Adipocyte (in vitro differentiated cells): ENCODE results near the gene LINC00305.

Experiments used
- DNase-seq: peaks from one replicate; pipeline ENCODE4 v3.0.0-alpha.2; 2015; ENCODE audit warnings: low read depth
- H3K27me3 ChIP-seq: replicated peaks from 2 replicates; pipeline ENCODE4 v1.7.0; 2013; ENCODE audit warnings: mild to moderate bottlenecking, low read length, moderate library complexity; ENCODE audit not compliant: control insufficient read depth, insufficient read depth
- H3K36me3 ChIP-seq: 2 replicates; pipeline ENCODE4 v1.7.0; 2013; ENCODE audit warnings: low read length, mild to moderate bottlenecking, moderate library complexity; ENCODE audit not compliant: control insufficient read depth, insufficient read depth, severe bottlenecking
- H3K4me1 ChIP-seq: 2 replicates; pipeline ENCODE4 v1.7.0; 2013; ENCODE audit warnings: mild to moderate bottlenecking, low read length, moderate library complexity; ENCODE audit not compliant: control insufficient read depth, insufficient read depth
- H3K4me3 ChIP-seq: 2 replicates; pipeline ENCODE4 v1.7.0; 2013; ENCODE audit warnings: mild to moderate bottlenecking, low read length, moderate library complexity
- H3K9ac ChIP-seq: 2 replicates; pipeline ENCODE4 v1.7.0; 2013; ENCODE audit warnings: mild to moderate bottlenecking, low read length, moderate library complexity
- H3K9me3 ChIP-seq: 2 replicates; pipeline ENCODE4 v1.7.0; 2013; ENCODE audit warnings: mild to moderate bottlenecking, low read length, moderate library complexity; ENCODE audit not compliant: control insufficient read depth

The LINC00305 gene

GRCh38 chr18:64164883-64165282 is 16.0 kb upstream of the LINC00305 start:
- no peaks in the 10 kb centered on the region for H3K9me3 ChIP-seq
- H3K36me3 ChIP-seq = no peaks in the 10 kb centered on the region
- no peak overlapping the region for H3K4me3 ChIP-seq
- no peaks in the 10 kb centered on the region for H3K4me1 ChIP-seq
- no peaks in the 10 kb centered on the region for H3K27me3 ChIP-seq
- no peak for DNase-seq
- H3K9ac ChIP-seq = no peak overlapping the region

DNA sequence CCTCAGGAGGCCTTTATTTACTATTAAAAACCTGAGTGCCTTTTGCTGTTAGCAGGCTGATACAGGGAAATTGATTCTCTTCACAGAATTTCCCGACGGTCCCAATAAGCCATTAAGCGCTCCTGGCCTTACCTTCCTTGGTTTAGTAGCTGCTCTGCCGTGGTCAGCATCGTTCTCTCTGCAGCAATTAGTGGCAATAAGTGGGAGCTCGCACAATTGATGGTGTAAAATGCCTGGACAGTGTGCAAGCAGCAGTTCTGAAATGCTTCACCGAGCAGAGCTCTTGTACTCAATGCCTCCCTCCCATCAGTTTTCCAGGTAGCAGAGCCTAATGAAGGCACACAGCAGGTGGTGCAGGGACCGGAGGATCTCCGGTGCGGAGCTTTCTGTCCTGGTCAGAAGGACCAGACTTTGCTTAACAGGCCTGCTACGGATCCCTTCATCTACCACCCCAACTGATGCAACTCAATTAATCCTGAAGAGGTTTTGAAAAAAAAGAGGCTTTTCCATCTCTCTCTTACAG is 1.1 kb upstream of the LINC00305 start:
- no peaks in the 10 kb centered on the region for H3K36me3 ChIP-seq
- H3K4me1 ChIP-seq = no peaks in the 10 kb centered on the region
- no peaks in the 10 kb centered on the region for H3K9me3 ChIP-seq
- H3K9ac ChIP-seq = no peak overlapping the region
- no peak for DNase-seq
- no peak overlapping the region for H3K4me3 ChIP-seq
- H3K27me3 ChIP-seq = no peaks in the 10 kb centered on the region

DNA sequence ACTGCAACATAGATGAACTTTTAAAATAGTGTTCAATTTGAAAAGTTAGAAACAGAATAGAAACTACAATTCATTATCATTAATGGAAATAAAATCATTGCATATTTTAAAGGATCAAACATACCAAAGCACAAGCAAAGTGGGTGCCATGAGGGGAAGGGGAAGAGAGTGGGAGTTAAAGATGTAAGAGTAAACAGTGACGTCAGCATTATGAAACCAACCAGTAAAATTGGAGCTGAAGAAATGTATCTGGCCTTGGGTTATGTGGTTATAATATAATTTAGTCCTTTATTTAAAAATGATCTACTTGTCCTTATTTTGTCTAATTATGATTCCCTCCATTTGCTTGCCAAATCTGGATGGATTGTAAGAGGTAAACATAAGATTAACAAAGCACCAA is 6.0 kb downstream of the LINC00305 start:
- H3K36me3 ChIP-seq = no peaks in the 10 kb centered on the region
- peaks cover 3% of the 10 kb centered on the region for H3K9me3 ChIP-seq
- no peaks in the 10 kb centered on the region for H3K4me1 ChIP-seq
- H3K4me3 ChIP-seq = no peak overlapping the region
- no peak for DNase-seq
- H3K27me3 ChIP-seq = no peaks in the 10 kb centered on the region
- H3K9ac ChIP-seq = no peak overlapping the region

GRCh38 chr18:64137914-64138313 is 11.0 kb downstream of the LINC00305 start:
- Histone ChIP-seq H3K36me3 (no peaks in the 10 kb centered on the region), H3K4me1 (no peaks in the 10 kb centered on the region), H3K4me3 (no peak overlapping the region), H3K27me3 (peaks cover 3% of the 10 kb centered on the region), H3K9me3 (peaks cover 3% of the 10 kb centered on the region), H3K9ac (no peak overlapping the region)
- DNase-seq = no peak

DNA sequence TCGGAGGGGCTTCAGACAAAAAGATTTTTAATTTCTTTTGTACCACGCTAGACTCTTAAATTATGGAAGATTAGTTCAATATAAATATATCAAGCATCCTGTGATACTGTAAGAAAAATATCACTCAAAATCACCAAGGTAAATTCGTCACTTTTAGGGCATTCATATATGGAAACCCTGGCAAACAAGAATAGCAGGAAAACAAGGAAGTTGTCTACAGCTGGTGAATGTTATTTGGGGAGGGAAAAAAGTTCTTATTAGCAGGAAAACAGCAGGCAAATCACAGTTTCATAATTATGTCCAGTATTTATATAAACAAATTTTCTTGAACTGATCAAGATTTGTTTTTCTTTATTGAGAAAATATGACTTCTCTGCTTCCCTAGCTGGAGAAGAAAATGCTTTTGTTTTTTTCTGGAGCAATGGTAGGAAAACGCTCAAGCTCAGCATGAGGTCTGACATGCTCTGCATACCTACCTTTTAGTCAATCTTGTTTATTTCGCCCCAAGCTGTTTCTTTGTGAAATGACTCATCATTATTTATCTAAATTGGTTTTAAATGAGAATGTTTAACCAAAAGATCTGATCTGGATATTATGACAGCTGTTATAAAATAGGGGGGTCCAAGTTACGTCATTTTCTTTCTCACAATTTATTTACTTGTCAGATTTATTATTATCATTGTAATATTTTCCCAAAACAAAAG is 14.7 kb downstream of the LINC00305 start:
- DNase-seq = no peak

GRCh38 chr18:64132871-64133270 is 16.0 kb downstream of the LINC00305 start:
- Histone ChIP-seq H3K27me3 (peaks cover 3% of the 10 kb centered on the region), H3K4me1 (no peaks in the 10 kb centered on the region), H3K9ac (no peak overlapping the region), H3K4me3 (no peak overlapping the region), H3K36me3 (no peaks in the 10 kb centered on the region), H3K9me3 (no peaks in the 10 kb centered on the region)
- DNase-seq = no peak

More for the DNA sequence above, 14.7 kb downstream of the LINC00305 start:
- H3K9ac ChIP-seq = no peak overlapping the region
- peaks cover 3% of the 10 kb centered on the region for H3K27me3 ChIP-seq
- H3K9me3 ChIP-seq = no peaks in the 10 kb centered on the region
- H3K4me1 ChIP-seq = no peaks in the 10 kb centered on the region
- H3K36me3 ChIP-seq = no peaks in the 10 kb centered on the region
- no peak overlapping the region for H3K4me3 ChIP-seq

- H3K27me3 ChIP-seq = peaks cover 3% of the 10 kb centered on the region
- H3K9ac ChIP-seq = no peak overlapping the region
- no peaks in the 10 kb centered on the region for H3K9me3 ChIP-seq
- no peak overlapping the region for H3K4me3 ChIP-seq
- H3K36me3 ChIP-seq = no peaks in the 10 kb centered on the region
- no peaks in the 10 kb centered on the region for H3K4me1 ChIP-seq
- DNase-seq = no peak
Measured at GRCh38 chr18:64131314-64131713, 17.6 kb downstream of the LINC00305 start.

GRCh38 chr18:64127172-64127571 is 21.7 kb downstream of the LINC00305 start:
- Histone ChIP-seq H3K4me3 (no peak overlapping the region), H3K4me1 (no peaks in the 10 kb centered on the region), H3K27me3 (no peaks in the 10 kb centered on the region), H3K9ac (no peak overlapping the region), H3K36me3 (no peaks in the 10 kb centered on the region), H3K9me3 (no peaks in the 10 kb centered on the region)
- DNase-seq = no peak

GRCh38 chr18:64119916-64120315 is 29.0 kb downstream of the LINC00305 start:
- H3K9ac ChIP-seq = no peak overlapping the region
- H3K9me3 ChIP-seq = no peaks in the 10 kb centered on the region
- H3K36me3 ChIP-seq = no peaks in the 10 kb centered on the region
- peaks cover 4% of the 10 kb centered on the region for H3K27me3 ChIP-seq
- no peak for DNase-seq
- no peak overlapping the region for H3K4me3 ChIP-seq
- no peaks in the 10 kb centered on the region for H3K4me1 ChIP-seq

GRCh38 chr18:64118406-64118805 is 30.5 kb downstream of the LINC00305 start:
- H3K4me3 ChIP-seq = no peak overlapping the region
- H3K27me3 ChIP-seq = peaks cover 4% of the 10 kb centered on the region
- no peak overlapping the region for H3K9ac ChIP-seq
- no peaks in the 10 kb centered on the region for H3K4me1 ChIP-seq
- no peaks in the 10 kb centered on the region for H3K36me3 ChIP-seq
- no peak for DNase-seq
- H3K9me3 ChIP-seq = no peaks in the 10 kb centered on the region

- H3K9me3 ChIP-seq = no peaks in the 10 kb centered on the region
- no peak overlapping the region for H3K9ac ChIP-seq
- H3K4me3 ChIP-seq = no peak overlapping the region
- H3K27me3 ChIP-seq = peaks cover 4% of the 10 kb centered on the region
- no peaks in the 10 kb centered on the region for H3K36me3 ChIP-seq
- H3K4me1 ChIP-seq = no peaks in the 10 kb centered on the region
- DNase-seq = no peak
Measured at GRCh38 chr18:64116571-64117175, 32.2 kb downstream of the LINC00305 start.
